Effector CD8-positive, alpha-beta T cell (primary cell): ENCODE measurements around the gene SAMD10.
"Not testable (repeated sequence)": the region's sequence is repeated elsewhere in the genome, so short reads cannot be mapped to it uniquely, and the experiment has no call there.

Experiments used
- DNase-seq: peaks from one replicate; lab custom pipeline; 2025; lab: John Stamatoyannopoulos, UW
- total RNA-seq, 4 experiments: gene quantifications; one replicate each; lab custom pipeline; 2026; lab: John Stamatoyannopoulos, UW

Gene SAMD10
- total RNA-seq, result 11.6 to 24.3 (median 15.7) reads per million in 4 experiments

GRCh38 chr20:63979557-63980316 is at the start of gene SAMD10:
Gene SAMD10 (minus strand): TSS chr20:63979642. CDS start chr20:63979467, 175 bp downstream.
- peak; percentile 75 for DNase-seq

GRCh38 chr20:64027981-64028685 is 48.7 kb upstream of the SAMD10 start:
- no peak for DNase-seq

GRCh38 chr20:64025826-64026412 is 46.5 kb upstream of the SAMD10 start:
- no peak for DNase-seq

- no peak for DNase-seq
Observed at GRCh38 chr20:64025101-64025825, 45.8 kb upstream of the SAMD10 start.

- DNase-seq, result no peak
Observed at GRCh38 chr20:64024141-64024990, 44.9 kb upstream of the SAMD10 start.

GRCh38 chr20:64023361-64024140 is 44.1 kb upstream of the SAMD10 start:
- no peak for DNase-seq

- no peak for DNase-seq
Observed at GRCh38 chr20:64022671-64023360, 43.4 kb upstream of the SAMD10 start.

GRCh38 chr20:64021124-64021975 is 41.9 kb upstream of the SAMD10 start:
- no peak for DNase-seq

GRCh38 chr20:64015635-64016034 is 36.2 kb upstream of the SAMD10 start:
- DNase-seq, result no peak

- DNase-seq, result not testable (repeated sequence)
Observed at GRCh38 chr20:64012385-64013154, 33.1 kb upstream of the SAMD10 start.

GRCh38 chr20:64011366-64011779 is 31.9 kb upstream of the SAMD10 start:
- no peak for DNase-seq

- DNase-seq, result no peak
Observed at GRCh38 chr20:64010711-64011237, 31.3 kb upstream of the SAMD10 start.

- no peak for DNase-seq
Observed at GRCh38 chr20:64009811-64010387, 30.5 kb upstream of the SAMD10 start.

GRCh38 chr20:64006902-64007301 is 27.5 kb upstream of the SAMD10 start:
- DNase-seq, result no peak

GRCh38 chr20:64006490-64006889 is 27.0 kb upstream of the SAMD10 start:
- no peak for DNase-seq

GRCh38 chr20:64005394-64005793 is 26.0 kb upstream of the SAMD10 start:
- DNase-seq, result no peak

- no peak for DNase-seq
Observed at GRCh38 chr20:64003960-64004725, 24.7 kb upstream of the SAMD10 start.
